ENCODE data around the gene SLC26A11.

GRCh38 chr17:80171681-80172080 lies 48.5 kb upstream of the SLC26A11 start:
- TF ChIP-seq NFYC (CRISPR knock-in tag; IDR thresholded peaks at IDR 0.05) (no peak), ZNF574 (CRISPR knock-in tag; IDR thresholded peaks at IDR 0.05) (no peak), ZNF597 (CRISPR knock-in tag; IDR thresholded peaks at IDR 0.05) (no peak), EZH2 (conservative IDR thresholded peaks at IDR 0.05; ENCODE audit: low read depth, low read length) (no peak), JUN (CRISPR knock-in tag; IDR thresholded peaks at IDR 0.05) (no peak)

All from HepG2 (cell line).